ENCODE results near the gene DNAH14.

The DNAH14 gene

DNA sequence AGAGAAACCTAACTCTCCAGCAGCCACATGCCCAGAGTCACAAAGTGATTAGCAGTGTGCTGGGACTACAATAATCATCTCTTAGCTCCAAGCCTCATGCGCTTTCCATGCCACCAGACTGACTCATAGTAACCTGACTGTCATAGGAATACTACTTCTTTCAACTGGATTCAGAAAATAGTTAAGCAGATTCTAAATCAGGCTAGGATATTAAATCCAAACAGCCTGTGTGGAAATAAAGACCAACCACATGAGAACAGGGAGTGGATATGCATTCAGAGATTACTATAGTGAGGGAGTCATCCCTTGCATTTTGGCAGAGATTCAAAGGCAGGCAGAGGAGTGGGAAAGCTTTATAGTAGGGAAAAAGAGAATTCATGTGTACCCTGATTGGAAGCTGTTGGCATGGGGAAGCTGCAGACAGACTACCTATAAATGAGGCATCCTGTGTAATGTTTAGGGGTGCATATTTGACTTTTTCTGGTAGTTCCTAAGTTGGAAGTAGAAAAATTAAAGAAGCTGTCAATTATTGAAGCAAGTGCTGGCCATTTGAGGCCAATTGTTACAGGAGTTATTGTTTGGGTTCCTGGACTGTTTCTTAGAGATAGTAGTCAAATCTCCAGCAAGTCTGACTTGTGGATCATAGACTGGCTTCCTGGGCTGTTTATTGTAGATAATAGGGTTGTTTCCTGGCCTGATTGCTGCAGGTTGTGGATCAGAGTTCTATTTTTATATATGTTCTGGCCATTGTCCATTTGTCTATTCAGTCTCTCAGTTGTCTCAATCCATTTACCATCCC, 31.7 kb upstream of the DNAH14 start:
- no peak overlapping the region for H3K4me3 ChIP-seq (ENCODE audit: low read depth, low read length)
- H3K27me3 ChIP-seq (ENCODE audit: control insufficient read depth, insufficient read depth, low read length), result no peaks in the 10 kb centered on the region
- TF ChIP-seq, protein P1, sequence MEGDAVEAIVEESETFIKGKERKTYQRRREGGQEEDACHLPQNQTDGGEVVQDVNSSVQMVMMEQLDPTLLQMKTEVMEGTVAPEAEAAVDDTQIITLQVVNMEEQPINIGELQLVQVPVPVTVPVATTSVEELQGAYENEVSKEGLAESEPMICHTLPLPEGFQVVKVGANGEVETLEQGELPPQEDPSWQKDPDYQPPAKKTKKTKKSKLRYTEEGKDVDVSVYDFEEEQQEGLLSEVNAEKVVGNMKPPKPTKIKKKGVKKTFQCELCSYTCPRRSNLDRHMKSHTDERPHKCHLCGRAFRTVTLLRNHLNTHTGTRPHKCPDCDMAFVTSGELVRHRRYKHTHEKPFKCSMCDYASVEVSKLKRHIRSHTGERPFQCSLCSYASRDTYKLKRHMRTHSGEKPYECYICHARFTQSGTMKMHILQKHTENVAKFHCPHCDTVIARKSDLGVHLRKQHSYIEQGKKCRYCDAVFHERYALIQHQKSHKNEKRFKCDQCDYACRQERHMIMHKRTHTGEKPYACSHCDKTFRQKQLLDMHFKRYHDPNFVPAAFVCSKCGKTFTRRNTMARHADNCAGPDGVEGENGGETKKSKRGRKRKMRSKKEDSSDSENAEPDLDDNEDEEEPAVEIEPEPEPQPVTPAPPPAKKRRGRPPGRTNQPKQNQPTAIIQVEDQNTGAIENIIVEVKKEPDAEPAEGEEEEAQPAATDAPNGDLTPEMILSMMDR (IDR thresholded peaks at IDR 0.05), result no peak
- H3K4me1 ChIP-seq, result no peaks in the 10 kb centered on the region
- no peaks in the 10 kb centered on the region for H3K9me3 ChIP-seq (ENCODE audit: control insufficient read depth, low read length)
- no peak overlapping the region for H3K27ac ChIP-seq
- no peak overlapping the region for H2AFZ ChIP-seq
- no peaks in the 10 kb centered on the region for H3K79me2 ChIP-seq
- no peak overlapping the region for H3K4me2 ChIP-seq (ENCODE audit: low read length)
- no peaks in the 10 kb centered on the region for H3K36me3 ChIP-seq (ENCODE audit: control insufficient read depth, insufficient read depth, low read length)
- H3K9ac ChIP-seq, result no peak overlapping the region

GRCh38 chr1:224898937-224899336, 30.5 kb upstream of the DNAH14 start:
- H3K4me1 ChIP-seq, result no peaks in the 10 kb centered on the region
- H3K4me2 ChIP-seq (ENCODE audit: low read length), result no peak overlapping the region
- no peak overlapping the region for H3K4me3 ChIP-seq (ENCODE audit: low read depth, low read length)
- H3K79me2 ChIP-seq, result no peaks in the 10 kb centered on the region
- H3K27me3 ChIP-seq (ENCODE audit: control insufficient read depth, insufficient read depth, low read length), result no peaks in the 10 kb centered on the region
- TF ChIP-seq, protein P1 (IDR thresholded peaks at IDR 0.05), result no peak
- H2AFZ ChIP-seq, result no peak overlapping the region
- H3K27ac ChIP-seq, result no peak overlapping the region
- H3K9me3 ChIP-seq (ENCODE audit: control insufficient read depth, low read length), result no peaks in the 10 kb centered on the region
- no peak overlapping the region for H3K9ac ChIP-seq
- H3K36me3 ChIP-seq (ENCODE audit: control insufficient read depth, insufficient read depth, low read length), result no peaks in the 10 kb centered on the region

- Histone ChIP-seq H3K27ac (no peak overlapping the region), H3K79me2 (no peaks in the 10 kb centered on the region), H3K36me3 (ENCODE audit: control insufficient read depth, insufficient read depth, low read length) (no peaks in the 10 kb centered on the region), H3K4me3 (ENCODE audit: low read depth, low read length) (no peak overlapping the region), H3K4me2 (ENCODE audit: low read length) (no peak overlapping the region), H3K9me3 (ENCODE audit: control insufficient read depth, low read length) (no peaks in the 10 kb centered on the region), H3K9ac (no peak overlapping the region), H3K27me3 (ENCODE audit: control insufficient read depth, insufficient read depth, low read length) (no peaks in the 10 kb centered on the region), H2AFZ (no peak overlapping the region), H3K4me1 (no peaks in the 10 kb centered on the region)
- TF ChIP-seq, protein P1 (IDR thresholded peaks at IDR 0.05), result no peak
Measured at GRCh38 chr1:224900062-224900630, 29.3 kb upstream of the DNAH14 start.

- no peak overlapping the region for H2AFZ ChIP-seq
- no peak overlapping the region for H3K9ac ChIP-seq
- no peaks in the 10 kb centered on the region for H3K9me3 ChIP-seq (ENCODE audit: control insufficient read depth, low read length)
- no peaks in the 10 kb centered on the region for H3K79me2 ChIP-seq
- H3K27ac ChIP-seq, result no peak overlapping the region
- no peaks in the 10 kb centered on the region for H3K4me1 ChIP-seq
- no peak overlapping the region for H3K4me2 ChIP-seq (ENCODE audit: low read length)
- H3K4me3 ChIP-seq (ENCODE audit: low read depth, low read length), result no peak overlapping the region
- no peaks in the 10 kb centered on the region for H3K27me3 ChIP-seq (ENCODE audit: control insufficient read depth, insufficient read depth, low read length)
- TF ChIP-seq, protein P1 (IDR thresholded peaks at IDR 0.05), result no peak
- no peaks in the 10 kb centered on the region for H3K36me3 ChIP-seq (ENCODE audit: control insufficient read depth, insufficient read depth, low read length)
Measured at GRCh38 chr1:224901087-224901810, 28.2 kb upstream of the DNAH14 start.
